Activated T-cell treated with anti-CD3 and anti-CD28 coated beads, Interleukin-2, amount 50 U/mL, for 48 hours (primary cell): ENCODE data around the gene AKNA.
A peak's percentile ranks its signal among the peaks of the same experiment; 100 is the strongest.

Experiments used
- DNase-seq, 2 experiments: peaks; one replicate each; pipeline ENCODE4 v3.0.0-alpha.2; 2020

Gene AKNA

DNA sequence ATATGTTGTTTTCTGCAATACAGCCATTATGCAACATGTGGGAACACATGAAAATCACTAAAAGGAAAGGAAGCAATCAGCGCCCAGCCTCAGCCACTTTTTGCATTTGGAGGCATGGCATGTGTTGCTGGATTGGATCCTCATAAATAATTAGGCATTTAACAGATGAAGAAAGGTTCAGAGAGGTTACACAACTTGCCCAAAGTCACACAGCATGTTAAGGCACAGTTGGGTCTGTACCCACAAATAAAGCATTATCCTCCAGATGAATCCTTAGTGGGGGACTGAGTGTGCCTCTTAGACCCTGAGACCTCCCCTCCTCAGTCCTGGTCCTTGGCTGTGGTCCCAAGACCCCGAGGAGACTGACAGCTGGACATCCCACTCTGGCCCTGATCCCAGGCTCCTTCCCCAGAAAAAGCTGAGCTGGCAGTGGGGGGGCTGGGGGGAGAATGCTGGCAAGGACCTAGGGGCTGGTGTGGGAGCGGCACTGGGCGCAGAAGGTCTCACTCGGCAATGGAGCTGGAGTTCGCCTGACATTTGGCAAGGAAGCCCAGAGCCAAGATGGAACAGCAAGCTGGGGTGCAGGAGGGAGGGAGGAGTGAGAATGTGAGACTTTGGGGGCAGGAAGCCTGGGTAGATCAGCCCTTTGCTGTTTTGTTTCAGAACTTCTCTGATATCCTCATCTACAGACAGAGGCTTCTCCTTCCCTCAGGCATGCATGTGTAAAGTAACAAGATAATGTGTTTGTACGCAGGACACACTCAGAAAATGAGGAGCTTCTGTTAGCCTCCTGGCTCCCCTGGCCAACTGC, 6.9 kb upstream of the AKNA start:
- DNase-seq = no peak

DNA sequence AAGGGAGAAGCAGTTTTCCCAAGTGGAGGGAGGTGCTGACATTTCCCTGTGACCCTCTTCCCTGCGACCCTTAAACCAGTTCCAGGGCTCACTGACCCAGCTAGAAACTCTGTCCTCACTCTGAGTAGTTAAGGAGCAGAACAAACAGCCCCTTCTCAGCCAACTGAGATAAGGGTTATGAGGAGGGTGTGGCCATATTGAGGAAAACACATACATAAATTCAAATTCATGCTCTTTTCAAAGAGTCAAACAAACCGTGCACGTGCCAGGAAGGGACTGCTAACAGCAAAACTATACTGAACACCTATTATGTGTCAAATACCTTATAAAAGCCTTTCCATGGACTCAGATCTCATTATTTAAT, 4.9 kb upstream of the AKNA start:
- no peak for DNase-seq

- no peak for DNase-seq
Measured at GRCh38 chr9:114390952-114391351, 3.2 kb upstream of the AKNA start.

DNA sequence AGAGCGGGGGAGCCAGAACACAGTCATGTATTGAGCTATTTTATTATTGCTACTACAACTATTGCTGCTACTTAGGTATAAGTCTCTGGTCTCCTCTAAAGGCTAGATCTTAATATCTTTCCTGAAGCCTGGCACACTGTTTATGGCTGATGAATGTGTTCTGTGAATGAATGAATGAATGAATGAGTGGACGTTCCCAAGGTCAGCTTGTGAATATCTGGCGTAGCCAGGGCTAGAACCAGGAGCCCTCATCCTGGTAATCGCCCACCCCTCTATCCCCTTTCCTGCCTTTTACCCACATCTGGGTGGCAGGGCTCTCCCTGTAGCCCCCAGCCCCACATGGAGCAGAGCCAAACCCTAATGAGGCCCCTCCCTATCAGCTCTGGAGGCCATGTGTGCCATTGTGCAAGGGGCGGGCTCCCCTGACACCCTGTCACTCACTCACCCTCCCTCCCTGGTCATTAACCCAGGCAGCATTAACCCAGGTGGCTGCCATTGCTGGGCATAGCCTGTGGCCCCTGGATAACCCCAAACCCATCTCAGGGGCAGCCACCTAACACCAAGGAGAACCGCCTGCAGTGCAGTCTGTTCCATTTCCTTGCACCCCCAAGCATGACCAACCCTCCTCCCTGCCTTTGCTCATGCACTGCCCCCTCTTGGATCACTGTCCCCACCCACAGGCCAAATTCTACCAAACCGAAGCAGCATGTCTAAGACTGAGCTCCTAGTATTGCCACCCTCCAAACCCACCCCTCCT, 2.0 kb upstream of the AKNA start:
- DNase-seq = no peak

GRCh38 chr9:114388764-114389375, 1.1 kb upstream of the AKNA start:
- no peak for DNase-seq

GRCh38 chr9:114388357-114388682, 538 bp upstream of the AKNA start:
- DNase-seq = no peak

- peak in 1 of 2 experiments; percentile 53 for DNase-seq
Measured at GRCh38 chr9:114386886-114387679, 699 bp downstream of the AKNA start.

- DNase-seq = peak in 1 of 2 experiments; percentile 45
Measured at GRCh38 chr9:114386361-114386885, 1.4 kb downstream of the AKNA start.

DNA sequence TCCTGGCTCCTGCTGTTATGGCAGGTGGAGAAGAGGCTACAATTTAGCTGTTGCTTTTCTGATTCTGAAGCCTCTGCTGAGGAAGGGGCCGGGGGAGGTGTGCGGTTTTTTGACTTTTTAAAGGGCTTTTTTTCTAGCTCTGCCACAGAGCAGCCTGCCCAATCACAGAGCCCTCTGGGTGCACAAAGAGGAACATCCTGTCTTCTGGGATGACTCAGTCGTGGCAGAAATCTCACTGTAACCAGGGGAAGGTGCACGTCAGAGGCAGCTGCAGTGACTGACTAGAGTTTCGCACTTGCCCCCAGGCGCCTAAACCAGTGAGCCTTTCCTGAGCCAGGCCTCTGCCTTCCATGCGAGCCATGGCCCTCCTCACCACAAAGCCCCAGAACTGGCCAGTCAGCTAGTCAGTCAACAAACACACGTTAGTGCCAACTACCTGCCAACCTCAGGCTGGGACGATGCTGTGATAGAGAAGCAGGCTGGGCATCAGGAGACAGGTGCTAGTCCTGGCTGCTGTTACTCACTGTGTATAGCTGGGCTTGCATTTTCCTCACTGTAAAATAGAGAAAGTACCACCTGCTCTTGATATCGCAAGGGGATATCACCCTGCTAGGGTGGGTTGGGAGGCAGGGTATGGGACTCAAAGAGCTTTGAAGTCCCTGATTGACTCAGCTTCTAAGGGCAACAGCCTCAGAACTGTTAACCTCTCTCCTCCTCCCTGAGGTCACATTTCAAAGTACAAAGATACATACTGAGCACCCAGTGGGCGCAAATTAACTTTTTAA, 2.2 kb downstream of the AKNA start:
- peak; percentile 89 to 90 for DNase-seq

DNA sequence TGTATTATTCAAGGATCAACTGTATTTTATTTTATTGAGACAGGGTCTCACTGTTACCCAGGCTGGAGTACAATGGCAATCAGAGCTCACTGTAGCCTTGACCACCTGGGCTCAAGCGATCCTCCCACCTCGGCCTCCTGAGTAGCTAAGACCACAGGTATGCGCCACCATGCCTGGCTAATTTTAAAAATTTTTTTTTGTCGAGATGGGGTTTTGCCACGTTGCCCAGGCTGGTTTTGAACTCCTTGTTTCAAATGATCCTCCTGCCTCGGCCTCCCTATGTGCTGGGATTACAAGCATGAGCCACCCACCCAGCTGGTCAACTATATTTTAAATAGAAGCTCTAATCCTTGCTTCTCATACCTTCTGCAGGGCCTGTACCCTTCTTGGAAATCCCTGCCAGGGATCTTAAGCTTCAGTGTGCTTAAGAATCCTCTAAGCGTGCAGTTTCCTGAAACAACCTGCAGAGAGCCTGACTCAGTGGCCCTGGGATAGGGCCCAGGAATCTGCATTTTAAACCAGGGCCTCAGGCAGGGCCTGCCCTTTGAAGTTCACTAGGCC, 2.9 kb downstream of the AKNA start:
- DNase-seq = no peak

- no peak for DNase-seq
Measured at GRCh38 chr9:114384341-114384740, 3.4 kb downstream of the AKNA start.

- no peak for DNase-seq
Measured at GRCh38 chr9:114383521-114384231, 4.1 kb downstream of the AKNA start.

DNA sequence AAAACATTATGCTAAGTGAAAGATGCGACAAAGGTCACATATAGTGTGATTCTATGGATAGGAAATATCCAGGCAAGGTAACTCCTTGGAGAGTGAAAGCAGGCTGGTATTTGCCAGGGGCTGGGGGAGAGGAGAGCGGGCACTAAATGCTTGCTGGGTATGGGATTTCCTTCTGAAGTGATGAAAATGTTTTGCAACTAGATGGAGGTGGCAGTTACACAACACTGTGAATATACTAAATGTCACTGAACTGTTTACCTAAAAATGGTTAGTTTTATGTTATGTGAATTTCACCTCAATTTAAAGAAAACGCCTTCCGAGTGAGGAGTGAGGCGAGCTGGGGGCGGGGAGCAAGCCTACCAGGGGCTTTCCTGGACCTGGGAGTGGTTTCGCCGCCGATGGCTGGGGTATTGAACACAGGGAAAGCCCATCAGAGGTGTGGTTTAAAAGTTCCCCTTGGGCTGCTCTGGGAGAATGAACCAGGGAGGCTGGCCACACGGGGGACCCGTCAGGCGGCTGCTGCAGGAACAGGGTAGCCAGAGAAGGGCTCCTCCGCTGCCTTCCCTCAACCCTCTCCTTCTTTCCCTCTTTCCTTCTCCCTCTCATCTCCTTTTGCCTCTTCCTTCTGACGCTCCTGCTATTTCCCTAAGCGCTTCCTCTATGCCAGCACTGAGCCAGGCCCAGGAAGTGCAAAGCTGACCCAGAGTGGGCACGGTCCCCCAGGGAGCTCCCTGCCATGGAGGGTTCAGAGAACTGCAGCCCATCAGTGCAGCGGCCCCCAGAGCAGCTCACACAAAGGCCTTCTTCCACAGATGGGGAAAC, 4.9 kb downstream of the AKNA start:
- peak; percentile 70 to 76 for DNase-seq

DNA sequence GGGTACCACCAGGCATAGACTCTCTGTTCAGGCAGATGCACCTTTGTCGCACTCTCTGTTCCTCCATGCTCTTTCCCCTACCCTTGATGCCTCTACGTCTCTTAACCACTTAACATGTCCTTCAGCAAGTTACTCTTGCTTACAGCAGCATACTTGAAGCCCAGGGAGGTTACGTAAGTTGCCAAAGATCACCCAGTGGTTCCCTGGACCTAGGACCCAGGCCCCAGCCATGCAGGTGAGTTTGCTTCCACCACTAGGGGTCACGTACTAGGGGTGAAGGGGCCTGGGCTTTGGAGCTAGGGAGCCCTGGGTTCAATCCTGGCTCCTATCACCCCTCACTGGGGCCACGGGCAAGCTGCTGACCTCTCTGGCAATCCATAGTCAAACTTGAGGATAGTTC, 8.9 kb downstream of the AKNA start:
- DNase-seq = no peak

DNA sequence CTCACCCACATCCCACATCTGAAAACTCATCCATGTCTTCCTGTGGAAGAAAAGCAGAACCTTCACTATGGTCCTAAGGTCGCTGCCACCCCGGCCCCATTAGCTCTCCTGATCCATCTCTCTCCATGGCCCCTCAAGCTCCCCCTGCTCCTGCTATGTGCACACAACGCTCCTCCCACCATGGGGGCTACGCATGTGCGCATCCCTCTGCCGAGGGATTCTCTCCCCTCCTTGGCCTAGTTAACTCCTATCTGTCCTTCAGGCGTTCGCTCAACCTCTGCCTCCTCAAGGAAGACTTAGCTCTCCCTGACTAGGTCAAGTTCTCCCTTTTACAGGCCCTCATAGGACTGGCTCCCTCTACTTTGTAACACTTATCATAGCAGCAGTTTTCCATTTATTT, 9.8 kb downstream of the AKNA start:
- no peak for DNase-seq

DNA sequence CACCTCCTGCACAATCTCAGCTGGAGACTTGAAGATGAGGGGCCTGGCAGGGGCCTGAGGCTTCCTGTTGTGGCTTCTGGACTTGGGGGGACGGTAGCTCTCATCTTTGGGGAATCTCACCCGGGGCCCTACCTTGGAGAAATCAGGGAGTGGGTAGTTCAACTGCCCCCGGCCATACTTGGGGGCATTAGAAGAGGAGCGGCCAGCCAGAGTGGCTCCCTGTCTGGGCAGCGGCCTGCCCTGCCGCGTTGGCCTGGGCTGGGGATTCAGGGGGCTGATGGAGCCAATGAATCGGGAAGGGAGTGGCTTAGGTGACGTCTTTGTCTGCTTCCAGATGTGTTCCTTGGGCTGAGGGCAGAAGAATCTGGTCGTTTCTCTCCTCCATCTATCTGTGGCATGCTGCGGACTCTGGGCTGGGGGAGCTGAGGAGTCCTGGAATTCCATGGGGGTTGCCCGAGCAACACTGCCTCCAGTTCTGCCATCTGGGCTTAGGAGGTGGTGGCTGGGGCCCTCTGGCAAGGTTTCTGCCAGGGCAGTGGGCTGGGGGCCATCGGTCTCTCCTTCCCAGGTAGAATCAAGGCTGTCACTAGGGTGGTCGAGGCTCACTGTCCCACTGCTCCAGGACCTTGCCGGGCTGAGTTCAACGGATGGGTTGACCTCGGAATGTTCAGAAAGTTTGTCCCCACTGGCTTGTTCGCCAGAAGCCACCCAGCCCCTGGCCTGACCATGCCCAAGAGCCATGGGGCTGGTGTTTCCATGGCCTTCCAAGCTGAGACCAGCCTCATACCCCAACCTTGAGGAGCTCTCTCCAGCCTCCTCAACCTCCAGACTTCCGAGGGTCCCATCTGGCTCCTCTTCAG, 11.0 kb downstream of the AKNA start:
- no peak for DNase-seq

GRCh38 chr9:114375386-114376175, 12.2 kb downstream of the AKNA start:
- DNase-seq = no peak

DNA sequence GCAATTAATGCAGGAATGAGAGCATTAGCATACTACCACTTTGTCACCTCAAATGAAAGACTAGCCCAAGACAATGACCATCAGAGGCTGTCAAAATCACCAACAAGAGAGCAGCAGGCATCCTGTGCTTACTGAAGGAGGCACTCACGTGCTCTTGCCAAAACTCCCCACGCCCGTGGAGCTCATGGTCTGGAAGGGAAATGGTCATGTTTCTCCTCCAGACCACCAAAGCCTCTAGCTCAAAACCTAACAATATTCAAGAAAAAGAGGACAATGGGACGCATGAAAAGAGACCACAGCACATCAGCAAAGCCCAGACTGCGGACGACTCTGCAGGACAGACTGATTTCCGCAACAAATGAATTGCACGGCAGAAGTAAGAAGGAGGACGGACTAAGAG, 12.8 kb downstream of the AKNA start:
- DNase-seq = no peak
